IPS-20b (cell line): Measurements from ENCODE around the gene KRT85.

Experiments
- H3K27ac ChIP-seq: one replicate; pipeline ENCODE4 v1.5.1; 2013; ENCODE audit warnings: low read length
- H3K27me3 ChIP-seq: 2 replicates; pipeline ENCODE4 v1.6.1; 2013; ENCODE audit warnings: mild to moderate bottlenecking, low read length, inconsistent platforms; ENCODE audit not compliant: insufficient read depth
- H3K36me3 ChIP-seq: 2 replicates; pipeline ENCODE4 v1.6.1; 2013; ENCODE audit warnings: low read depth, mild to moderate bottlenecking, inconsistent platforms, low read length, moderate library complexity; ENCODE audit not compliant: insufficient read depth
- H3K4me1 ChIP-seq: 2 replicates; pipeline ENCODE4 v1.6.1; 2013; ENCODE audit warnings: mild to moderate bottlenecking, control low read depth, inconsistent platforms, low read length, moderate library complexity; ENCODE audit not compliant: insufficient read depth
- H3K4me3 ChIP-seq: 2 replicates; pipeline ENCODE4 v1.5.1; 2013; ENCODE audit warnings: mild to moderate bottlenecking, low read length, inconsistent platforms
- H3K9ac ChIP-seq: 2 replicates; pipeline ENCODE4 v1.6.1; 2013; ENCODE audit warnings: low read depth, mild to moderate bottlenecking, inconsistent platforms, low read length, moderate library complexity
- H3K9me3 ChIP-seq: 2 replicates; pipeline ENCODE4 v1.6.1; 2013; ENCODE audit warnings: mild to moderate bottlenecking, low read depth, low read length, inconsistent platforms; ENCODE audit not compliant: insufficient read depth

The KRT85 gene

GRCh38 chr12:52392465-52393007 lies 25.3 kb upstream of the KRT85 start:
- peaks cover 5% of the 10 kb centered on the region for H3K27me3 ChIP-seq
- H3K9ac ChIP-seq = no peak overlapping the region
- no peaks in the 10 kb centered on the region for H3K36me3 ChIP-seq
- H3K4me1 ChIP-seq = no peaks in the 10 kb centered on the region
- no peak overlapping the region for H3K4me3 ChIP-seq
- no peak overlapping the region for H3K27ac ChIP-seq
- no peaks in the 10 kb centered on the region for H3K9me3 ChIP-seq

- Histone ChIP-seq H3K9ac (no peak overlapping the region), H3K27ac (no peak overlapping the region), H3K9me3 (no peaks in the 10 kb centered on the region), H3K4me1 (no peaks in the 10 kb centered on the region), H3K27me3 (peaks cover 5% of the 10 kb centered on the region), H3K4me3 (no peak overlapping the region), H3K36me3 (no peaks in the 10 kb centered on the region)
These were observed 24.3 kb upstream of the KRT85 start for GRCh38 chr12:52391618-52392002.

- no peaks in the 10 kb centered on the region for H3K9me3 ChIP-seq
- no peak overlapping the region for H3K9ac ChIP-seq
- H3K4me3 ChIP-seq = no peak overlapping the region
- H3K27me3 ChIP-seq = peaks cover 5% of the 10 kb centered on the region
- H3K4me1 ChIP-seq = no peaks in the 10 kb centered on the region
- H3K36me3 ChIP-seq = no peaks in the 10 kb centered on the region
- H3K27ac ChIP-seq = no peak overlapping the region
These were observed 23.7 kb upstream of the KRT85 start for GRCh38 chr12:52390739-52391617.

- Histone ChIP-seq H3K9me3 (no peaks in the 10 kb centered on the region), H3K9ac (no peak overlapping the region), H3K4me3 (no peak overlapping the region), H3K36me3 (no peaks in the 10 kb centered on the region), H3K27me3 (no peaks in the 10 kb centered on the region; the same call in 1 of the 2 replicates), H3K27ac (no peak overlapping the region), H3K4me1 (no peaks in the 10 kb centered on the region)
These were observed 22.3 kb upstream of the KRT85 start for GRCh38 chr12:52389313-52390207.

GRCh38 chr12:52387859-52388258 lies 20.6 kb upstream of the KRT85 start:
- Histone ChIP-seq H3K27me3 (no peaks in the 10 kb centered on the region), H3K27ac (no peak overlapping the region), H3K9me3 (no peaks in the 10 kb centered on the region), H3K4me3 (no peak overlapping the region), H3K9ac (no peak overlapping the region), H3K36me3 (no peaks in the 10 kb centered on the region), H3K4me1 (no peaks in the 10 kb centered on the region)

- H3K27ac ChIP-seq = no peak within 1 kb of the TSS
- no peaks in the 10 kb centered on the region for H3K27me3 ChIP-seq
- no peaks in the 10 kb centered on the region for H3K9me3 ChIP-seq
- no peak within 1 kb of the TSS for H3K4me3 ChIP-seq
- H3K4me1 ChIP-seq = no peaks in the 10 kb centered on the region
- no peaks in the 10 kb centered on the region for H3K36me3 ChIP-seq
- no peak within 1 kb of the TSS for H3K9ac ChIP-seq
These were observed 18.0 kb upstream of the KRT85 start, which contains the start of gene KRT84 for GRCh38 chr12:52385226-52385702. Gene KRT84 (minus strand): TSS chr12:52385652. CDS start chr12:52385585, 67 bp downstream.

GRCh38 chr12:52383331-52383730 lies 16.1 kb upstream of the KRT85 start:
- H3K4me3 ChIP-seq = no peak overlapping the region
- no peak overlapping the region for H3K9ac ChIP-seq
- no peaks in the 10 kb centered on the region for H3K27me3 ChIP-seq
- no peaks in the 10 kb centered on the region for H3K4me1 ChIP-seq
- H3K9me3 ChIP-seq = no peaks in the 10 kb centered on the region
- no peak overlapping the region for H3K27ac ChIP-seq
- H3K36me3 ChIP-seq = no peaks in the 10 kb centered on the region

GRCh38 chr12:52382854-52383253 lies 15.6 kb upstream of the KRT85 start:
- Histone ChIP-seq H3K27me3 (no peaks in the 10 kb centered on the region), H3K27ac (no peak overlapping the region), H3K4me1 (no peaks in the 10 kb centered on the region), H3K9ac (no peak overlapping the region), H3K36me3 (no peaks in the 10 kb centered on the region), H3K9me3 (no peaks in the 10 kb centered on the region), H3K4me3 (no peak overlapping the region)

GRCh38 chr12:52381206-52381605 lies 13.9 kb upstream of the KRT85 start:
- Histone ChIP-seq H3K36me3 (no peaks in the 10 kb centered on the region), H3K9ac (no peak overlapping the region), H3K4me1 (no peaks in the 10 kb centered on the region), H3K27me3 (no peaks in the 10 kb centered on the region), H3K4me3 (no peak overlapping the region), H3K9me3 (no peaks in the 10 kb centered on the region), H3K27ac (no peak overlapping the region)

- Histone ChIP-seq H3K27me3 (no peaks in the 10 kb centered on the region), H3K4me1 (no peaks in the 10 kb centered on the region), H3K9me3 (no peaks in the 10 kb centered on the region), H3K36me3 (no peaks in the 10 kb centered on the region), H3K9ac (no peak overlapping the region), H3K4me3 (no peak overlapping the region), H3K27ac (no peak overlapping the region)
These were observed 13.0 kb upstream of the KRT85 start for GRCh38 chr12:52380271-52380694.

- Histone ChIP-seq H3K27ac (no peak overlapping the region), H3K36me3 (no peaks in the 10 kb centered on the region), H3K4me3 (no peak overlapping the region), H3K9ac (no peak overlapping the region), H3K27me3 (no peaks in the 10 kb centered on the region), H3K9me3 (no peaks in the 10 kb centered on the region), H3K4me1 (no peaks in the 10 kb centered on the region)
These were observed 12.3 kb upstream of the KRT85 start for GRCh38 chr12:52379536-52379935.
